Muscle layer of duodenum (tissue), 2 donors: ENCODE measurements around the gene IL31.

Experiments used
- H3K27ac ChIP-seq: one replicate; pipeline ENCODE4 v1.7.0; 2013; ENCODE audit warnings: mild to moderate bottlenecking, low read length
- H3K27me3 ChIP-seq: one replicate; pipeline ENCODE4 v1.7.0; 2013; ENCODE audit warnings: low read depth, mild to moderate bottlenecking, control low read depth, low read length
- H3K36me3 ChIP-seq, 2 donors: one replicate each; pipeline ENCODE4 v1.7.0; 2013; ENCODE audit warnings: low read length in 2 of 2, control low read depth in 1 of 2, mild to moderate bottlenecking in 1 of 2; ENCODE audit not compliant: insufficient read depth in 2 of 2, control insufficient read depth in 1 of 2
- H3K4me1 ChIP-seq, 2 donors: one replicate each; pipeline ENCODE4 v1.7.0; 2013; ENCODE audit warnings: low read length in 2 of 2, mild to moderate bottlenecking in 2 of 2, control low read depth in 1 of 2, moderate library complexity in 1 of 2; ENCODE audit not compliant: insufficient read depth in 2 of 2, control insufficient read depth in 1 of 2
- H3K4me3 ChIP-seq, 2 donors: one replicate each; pipeline ENCODE4 v1.7.0; 2013; ENCODE audit warnings: low read length in 2 of 2, low read depth in 1 of 2, mild to moderate bottlenecking in 1 of 2
- H3K9me3 ChIP-seq, 2 donors: one replicate each; pipeline ENCODE4 v1.7.0; 2013; ENCODE audit warnings: low read length in 2 of 2, control low read depth in 1 of 2, mild to moderate bottlenecking in 1 of 2; ENCODE audit not compliant: control insufficient read depth in 1 of 2
- donor health status: healthy.

IL31 gene

DNA sequence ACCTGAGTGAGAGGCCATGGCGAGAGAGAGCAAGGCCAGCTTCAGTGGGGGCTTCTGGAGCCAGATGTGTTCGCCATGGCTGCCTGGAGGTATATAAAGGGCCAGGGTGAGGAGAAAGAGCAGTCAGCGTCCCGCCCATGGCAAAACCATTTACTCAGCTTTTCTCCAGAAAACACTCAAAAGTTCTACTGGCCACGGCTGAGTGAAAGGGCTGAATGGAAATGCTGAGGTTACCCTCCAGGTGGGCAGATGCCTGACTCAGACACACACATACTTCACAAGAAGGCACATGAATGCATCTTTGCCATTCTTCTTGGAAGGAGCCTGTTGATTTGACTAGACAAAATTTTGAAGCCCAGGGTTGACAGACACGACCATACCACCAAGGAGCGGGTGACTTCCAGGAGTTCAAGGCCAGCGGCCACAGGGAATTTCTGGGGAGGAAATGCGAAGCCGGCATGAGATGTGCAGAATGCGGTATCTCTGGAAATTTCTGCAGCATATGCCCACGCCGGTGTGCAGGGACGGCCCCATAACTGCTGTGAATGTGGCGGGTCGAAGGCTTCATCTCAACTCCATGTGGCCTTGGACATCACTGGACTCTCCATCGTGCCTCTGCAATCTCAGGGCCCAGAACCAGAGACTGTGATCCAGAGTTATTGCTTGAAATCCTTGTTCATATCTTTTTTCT, at the start of gene IL31:
IL31 (minus strand) TSS at position 67 of the 691 bp plus-strand sequence; CDS start at position 18, 49 bp downstream.
- H3K9me3 ChIP-seq: no peaks in the 10 kb centered on the region
- H3K36me3 ChIP-seq: no peaks in the 10 kb centered on the region
- H3K4me1 ChIP-seq: no peaks in the 10 kb centered on the region
- H3K27ac ChIP-seq: no peak within 1 kb of the TSS
- no peak within 1 kb of the TSS for H3K4me3 ChIP-seq
- H3K27me3 ChIP-seq: no peaks in the 10 kb centered on the region

GRCh38 chr12:122216445-122216844, 42.4 kb upstream of the IL31 start:
- Histone ChIP-seq H3K9me3 (no peaks in the 10 kb centered on the region), H3K4me1 (no peaks in the 10 kb centered on the region), H3K36me3 (peaks cover 52 to 78% of the 10 kb centered on the region in 2 donors), H3K27me3 (no peaks in the 10 kb centered on the region), H3K27ac (no peak overlapping the region), H3K4me3 (no peak overlapping the region)

GRCh38 chr12:122215771-122216170, 41.8 kb upstream of the IL31 start:
- Histone ChIP-seq H3K27ac (no peak overlapping the region), H3K36me3 (peaks cover 45 to 76% of the 10 kb centered on the region in 2 donors), H3K27me3 (no peaks in the 10 kb centered on the region), H3K4me1 (no peaks in the 10 kb centered on the region), H3K9me3 (no peaks in the 10 kb centered on the region), H3K4me3 (no peak overlapping the region)

GRCh38 chr12:122208073-122208820, 34.2 kb upstream of the IL31 start:
- Histone ChIP-seq H3K27me3 (peaks cover 14% of the 10 kb centered on the region), H3K9me3 (no peaks in the 10 kb centered on the region), H3K36me3 (peaks cover 23 to 42% of the 10 kb centered on the region in 2 donors), H3K4me1 (peaks cover 0 to 7% of the 10 kb centered on the region in 2 donors), H3K27ac (no peak overlapping the region), H3K4me3 (no peak overlapping the region)

DNA sequence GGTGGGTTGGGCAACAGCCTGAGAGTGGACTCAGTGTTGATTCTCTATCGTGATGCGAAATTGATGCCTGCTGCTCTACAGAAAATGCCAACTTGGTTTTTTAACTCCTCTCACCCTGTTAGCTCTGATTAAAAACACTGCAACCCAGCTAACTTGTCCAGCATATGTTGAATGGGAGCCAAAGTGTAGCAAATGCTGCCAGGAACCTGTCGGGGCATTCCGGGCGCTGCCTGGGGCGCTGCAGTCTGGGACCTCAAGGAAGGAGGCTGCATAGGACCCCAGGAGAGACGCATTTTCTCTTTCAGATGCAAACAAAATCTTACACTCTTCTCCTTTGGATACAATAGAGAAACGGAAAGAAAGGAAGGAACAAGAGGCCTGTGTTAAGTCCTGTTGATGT, 33.4 kb upstream of the IL31 start:
- Histone ChIP-seq H3K4me3 (no peak overlapping the region), H3K9me3 (no peaks in the 10 kb centered on the region), H3K36me3 (peaks cover 18 to 34% of the 10 kb centered on the region in 2 donors), H3K27me3 (peaks cover 18% of the 10 kb centered on the region), H3K4me1 (peaks cover 0 to 12% of the 10 kb centered on the region in 2 donors), H3K27ac (no peak overlapping the region)

DNA sequence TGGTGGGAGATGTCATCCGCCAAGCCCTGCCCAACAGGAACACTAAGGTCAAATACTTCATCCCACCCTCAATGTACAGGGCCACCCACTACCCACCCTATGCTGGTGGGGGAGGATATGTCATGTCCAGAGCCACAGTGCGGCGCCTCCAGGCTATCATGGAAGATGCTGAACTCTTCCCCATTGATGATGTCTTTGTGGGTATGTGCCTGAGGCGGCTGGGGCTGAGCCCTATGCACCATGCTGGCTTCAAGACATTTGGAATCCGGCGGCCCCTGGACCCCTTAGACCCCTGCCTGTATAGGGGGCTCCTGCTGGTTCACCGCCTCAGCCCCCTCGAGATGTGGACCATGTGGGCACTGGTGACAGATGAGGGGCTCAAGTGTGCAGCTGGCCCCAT, 33.0 kb upstream of the IL31 start:
- H3K27ac ChIP-seq: no peak overlapping the region
- peaks cover 18% of the 10 kb centered on the region for H3K27me3 ChIP-seq
- no peaks in the 10 kb centered on the region for H3K9me3 ChIP-seq
- peaks cover 14 to 30% of the 10 kb centered on the region in 2 donors for H3K36me3 ChIP-seq
- no peak overlapping the region for H3K4me3 ChIP-seq
- H3K4me1 ChIP-seq: peaks cover 0 to 12% of the 10 kb centered on the region in 2 donors

DNA sequence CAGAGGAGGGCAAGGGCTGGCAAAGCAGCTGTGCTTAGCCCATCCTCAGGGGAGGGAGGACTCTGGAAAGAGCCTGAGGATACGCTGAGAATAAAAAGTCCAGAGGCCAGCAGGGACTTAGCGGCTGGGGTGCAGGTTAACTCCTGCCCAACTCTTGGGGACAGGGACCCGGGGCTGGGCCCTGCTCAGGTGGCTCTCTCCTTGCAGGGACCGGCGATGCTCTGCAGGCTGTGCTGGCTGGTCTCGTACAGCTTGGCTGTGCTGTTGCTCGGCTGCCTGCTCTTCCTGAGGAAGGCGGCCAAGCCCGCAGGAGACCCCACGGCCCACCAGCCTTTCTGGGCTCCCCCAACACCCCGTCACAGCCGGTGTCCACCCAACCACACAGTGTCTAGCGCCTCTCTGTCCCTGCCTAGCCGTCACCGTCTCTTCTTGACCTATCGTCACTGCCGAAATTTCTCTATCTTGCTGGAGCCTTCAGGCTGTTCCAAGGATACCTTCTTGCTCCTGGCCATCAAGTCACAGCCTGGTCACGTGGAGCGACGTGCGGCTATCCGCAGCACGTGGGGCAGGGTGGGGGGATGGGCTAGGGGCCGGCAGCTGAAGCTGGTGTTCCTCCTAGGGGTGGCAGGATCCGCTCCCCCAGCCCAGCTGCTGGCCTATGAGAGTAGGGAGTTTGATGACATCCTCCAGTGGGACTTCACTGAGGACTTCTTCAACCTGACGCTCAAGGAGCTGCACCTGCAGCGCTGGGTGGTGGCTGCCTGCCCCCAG, 32.3 kb upstream of the IL31 start:
- peaks cover 0 to 12% of the 10 kb centered on the region in 2 donors for H3K4me1 ChIP-seq
- H3K27me3 ChIP-seq: peaks cover 18% of the 10 kb centered on the region
- no peak overlapping the region for H3K27ac ChIP-seq
- H3K36me3 ChIP-seq: peaks cover 13 to 25% of the 10 kb centered on the region in 2 donors
- no peaks in the 10 kb centered on the region for H3K9me3 ChIP-seq
- H3K4me3 ChIP-seq: no peak overlapping the region

GRCh38 chr12:122205053-122205925, 31.3 kb upstream of the IL31 start:
- peaks cover 0 to 12% of the 10 kb centered on the region in 2 donors for H3K4me1 ChIP-seq
- H3K4me3 ChIP-seq: no peak overlapping the region
- H3K9me3 ChIP-seq: no peaks in the 10 kb centered on the region
- H3K27ac ChIP-seq: no peak overlapping the region
- H3K36me3 ChIP-seq: peaks cover 13 to 22% of the 10 kb centered on the region in 2 donors
- peaks cover 18% of the 10 kb centered on the region for H3K27me3 ChIP-seq

DNA sequence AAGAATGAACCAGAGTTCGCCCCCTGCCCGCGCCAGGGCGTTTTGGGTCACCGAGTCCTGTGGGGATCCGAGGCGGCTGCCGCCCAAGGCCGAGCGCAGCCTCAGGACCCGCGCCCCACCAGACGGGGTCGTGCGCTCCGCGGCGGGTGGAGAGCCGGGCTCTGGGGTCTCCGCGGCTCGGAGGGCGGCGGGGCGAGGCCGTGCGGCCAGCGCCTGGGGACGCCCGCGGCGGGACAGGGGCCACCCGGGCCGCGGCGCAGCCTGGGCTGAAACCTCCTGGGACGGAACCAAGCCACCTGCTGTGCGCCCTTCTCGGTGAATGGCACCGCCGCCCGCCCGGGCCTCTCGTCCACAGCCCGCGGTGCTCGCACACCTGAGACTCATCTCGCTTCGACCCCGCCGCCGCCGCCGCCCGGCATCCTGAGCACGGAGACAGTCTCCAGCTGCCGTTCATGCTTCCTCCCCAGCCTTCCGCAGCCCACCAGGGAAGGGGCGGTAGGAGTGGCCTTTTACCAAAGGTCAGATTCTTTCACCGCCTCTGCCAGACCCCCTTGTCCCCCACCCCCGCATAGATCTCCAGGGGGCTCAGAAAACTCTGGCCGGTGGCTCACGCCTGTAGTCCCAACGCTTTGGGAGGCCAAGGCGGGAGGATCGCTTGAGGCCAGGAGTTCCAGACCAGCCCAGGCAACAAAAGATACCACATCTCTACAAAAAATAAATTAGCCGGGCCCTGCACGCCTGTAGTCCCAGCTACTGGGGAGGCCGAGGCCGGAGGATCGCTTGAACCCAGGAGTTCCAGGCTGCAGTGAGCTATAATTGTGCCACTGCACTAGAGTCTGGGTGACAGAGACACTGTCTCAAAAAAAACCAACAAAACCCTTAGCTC, 30.4 kb upstream of the IL31 start:
- Histone ChIP-seq H3K27ac (no peak overlapping the region), H3K27me3 (peaks cover 18% of the 10 kb centered on the region), H3K4me1 (peaks cover 0 to 12% of the 10 kb centered on the region in 2 donors), H3K9me3 (no peaks in the 10 kb centered on the region), H3K36me3 (peaks cover 10 to 19% of the 10 kb centered on the region in 2 donors), H3K4me3 (peak overlapping the region in 1 of 2 donors; percentile 61)
